PC-3 (cell line): ENCODE data around the gene TLE3. TPM values are rescaled to one million over a fixed set of nuclear protein-coding genes. Genes with fewer than 3 reads are reported as not detected.

ENCODE experiments used
- ATAC-seq: fragments of 200-7000 bp; cut with Tn5 transposase; 2 replicates; pipeline ENCODE4 v1.9.1; 2020; ENCODE audit warnings: mild to moderate bottlenecking, moderate library complexity
- BruUV-seq: library from RNA; stranded (reverse); fragments of 400-500 nt; replicated peaks from 2 replicates; lab custom pipeline; 2021; lab: Mats Ljungman, UMichigan
- CTCF ChIA-PET: fragments of 300-600 bp; sonication (Branson Sonifier 250); formaldehyde crosslinking; loops from one replicate; lab custom pipeline; 2022; ENCODE audit warnings: antibody characterized with exemption; lab: Charles Lee
- POLR2A ChIA-PET: fragments of 300-600 bp; sonication (Branson Sonifier 250); formaldehyde crosslinking; loops from one replicate; lab custom pipeline; 2022; ENCODE audit warnings: antibody characterized with exemption; ENCODE audit not compliant: unreplicated experiment; lab: Charles Lee
- DNase-seq: peaks from one replicate; pipeline ENCODE4 v3.0.0-alpha.2; 2015
- H2AFZ ChIP-seq: fragments of 300-600 bp; sonication (generic); 2 replicates; pipeline ENCODE4 v1.6.0; 2016; ENCODE audit warnings: antibody characterized with exemption, low read length
- H3F3A ChIP-seq: fragments of 300-600 bp; sonication (generic); one replicate; pipeline ENCODE4 v1.6.0; 2017; ENCODE audit warnings: antibody characterized with exemption, low read length, control low read depth, mild to moderate bottlenecking; ENCODE audit not compliant: unreplicated experiment
- H3K27ac ChIP-seq: fragments of 300-600 bp; sonication (generic); 2 replicates; pipeline ENCODE4 v1.5.1; 2016; ENCODE audit warnings: mild to moderate bottlenecking, low read length
- H3K27me3 ChIP-seq: fragments of 300-600 bp; sonication (generic); 2 replicates; pipeline ENCODE4 v1.6.1; 2016; ENCODE audit warnings: low read length, mixed read lengths
- H3K36me3 ChIP-seq: fragments of 300-600 bp; sonication (generic); 2 replicates; pipeline ENCODE4 v1.6.1; 2016; ENCODE audit warnings: low read depth, mixed run types, low read length, mixed read lengths
- H3K4me1 ChIP-seq: fragments of 300-600 bp; sonication (generic); 2 replicates; pipeline ENCODE4 v1.5.1; 2016; ENCODE audit warnings: low read length; ENCODE audit not compliant: insufficient read depth
- H3K4me2 ChIP-seq: fragments of 300-600 bp; sonication (generic); 2 replicates; pipeline ENCODE4 v1.6.0; 2016; ENCODE audit warnings: low read length
- H3K4me3 ChIP-seq: fragments of 300-600 bp; sonication (generic); 2 replicates; pipeline ENCODE4 v1.5.1; 2016; ENCODE audit warnings: mild to moderate bottlenecking, low read length, mixed read lengths
- H3K79me2 ChIP-seq: fragments of 300-600 bp; sonication (generic); 2 replicates; pipeline ENCODE4 v1.6.1; 2017; ENCODE audit warnings: low read length, mixed read lengths
- H3K9ac ChIP-seq: fragments of 300-600 bp; sonication (generic); 2 replicates; pipeline ENCODE4 v1.6.0; 2016; ENCODE audit warnings: mild to moderate bottlenecking, low read length
- H3K9me2 ChIP-seq: fragments of 300-600 bp; sonication (generic); replicated peaks from 2 replicates; pipeline ENCODE4 v1.6.1; 2016; ENCODE audit warnings: mixed run types, low read length, mixed read lengths
- H3K9me3 ChIP-seq: fragments of 300-600 bp; sonication (generic); 2 replicates; pipeline ENCODE4 v1.6.1; 2016; ENCODE audit warnings: low read length, mixed read lengths
- H4K20me1 ChIP-seq: fragments of 300-600 bp; sonication (generic); 2 replicates; pipeline ENCODE4 v1.6.1; 2016; ENCODE audit warnings: low read length, mixed read lengths
- CTCF ChIP-seq: fragments of 300-600 bp; sonication (generic); conservative IDR thresholded peaks from 2 replicates; pipeline ENCODE4 v1.5.1; 2017; ENCODE audit warnings: antibody characterized with exemption, low read depth, mild to moderate bottlenecking, low read length
- EZH2 ChIP-seq: fragments of 300-600 bp; sonication (generic); IDR thresholded peaks from one replicate; pipeline ENCODE4 v1.6.1; 2017; ENCODE audit warnings: antibody characterized with exemption, mild to moderate bottlenecking, low read length; ENCODE audit not compliant: unreplicated experiment
- EZH2phosphoT487 ChIP-seq: fragments of 300-600 bp; sonication (generic); IDR thresholded peaks from 2 replicates; pipeline ENCODE4 v1.6.1; 2018; ENCODE audit warnings: mild to moderate bottlenecking, antibody characterized with exemption, low read length, borderline replicate concordance
- intact Hi-C: fragments of 100-400 bp; cut with micrococcal nuclease; formaldehyde crosslinking; loops from 2 replicates; pipeline ENCODE4 v1.9.0; 2023
- total RNA-seq: library from RNA; depleted of rRNA; stranded (reverse); fragments of >200 nt; gene quantifications from 2 replicates; pipeline ENCODE4 v1.2.3, GENCODE V29; 2014

The TLE3 gene
- total RNA-seq, 1 experiment from 2014 or later, result 72.5 TPM

- Histone ChIP-seq H3K9ac (no peak overlapping the region), H3K27ac (no peak overlapping the region), H3K9me2 (no peaks in the 10 kb centered on the region), H4K20me1 (no peaks in the 10 kb centered on the region), H3K36me3 (no peaks in the 10 kb centered on the region), H3K4me1 (no peaks in the 10 kb centered on the region), H3F3A (no peaks in the 10 kb centered on the region), H2AFZ (no peak overlapping the region), H3K4me3 (no peak overlapping the region), H3K4me2 (no peak overlapping the region), H3K27me3 (no peaks in the 10 kb centered on the region), H3K9me3 (no peaks in the 10 kb centered on the region), H3K79me2 (no peaks in the 10 kb centered on the region)
- ChIA-PET CTCF (no interaction called here), POLR2A (no interaction called here)
- BruUV-seq, result no TSS peak
- ATAC-seq (no peak), DNase-seq (no peak)
- intact Hi-C loops, result no loop called here
- TF ChIP-seq EZH2 (no peak), EZH2phosphoT487 (no peak), CTCF (no peak)
Measured at GRCh38 chr15:70035051-70035718, 62.5 kb downstream of the TLE3 start.

- no peak overlapping the region for H3K4me3 ChIP-seq
- TF ChIP-seq EZH2phosphoT487 (no peak), CTCF (no peak), EZH2 (no peak)
- H4K20me1 ChIP-seq, result no peaks in the 10 kb centered on the region
- no peak overlapping the region for H3K27ac ChIP-seq
- no peaks in the 10 kb centered on the region for H3K36me3 ChIP-seq
- no peaks in the 10 kb centered on the region for H3K79me2 ChIP-seq
- POLR2A ChIA-PET, result no interaction called here
- H3K27me3 ChIP-seq, result no peaks in the 10 kb centered on the region
- no peak for ATAC-seq
- no TSS peak for BruUV-seq
- no peaks in the 10 kb centered on the region for H3K4me1 ChIP-seq
- no peak overlapping the region for H3K9ac ChIP-seq
- H3K9me2 ChIP-seq, result no peaks in the 10 kb centered on the region
- CTCF ChIA-PET, result no interaction called here
- no peak for DNase-seq
- H3K4me2 ChIP-seq, result no peak overlapping the region
- intact Hi-C loops, result no loop called here
- no peak overlapping the region for H2AFZ ChIP-seq
- H3F3A ChIP-seq, result no peaks in the 10 kb centered on the region
- H3K9me3 ChIP-seq, result no peaks in the 10 kb centered on the region
Measured at GRCh38 chr15:70034596-70034995, 63.1 kb downstream of the TLE3 start.

- no peaks in the 10 kb centered on the region for H3K79me2 ChIP-seq
- H3K4me1 ChIP-seq, result no peaks in the 10 kb centered on the region
- H3K4me3 ChIP-seq, result no peak overlapping the region
- intact Hi-C loops, result no loop called here
- no peaks in the 10 kb centered on the region for H3K36me3 ChIP-seq
- H3K4me2 ChIP-seq, result no peak overlapping the region
- H3K27me3 ChIP-seq, result no peaks in the 10 kb centered on the region
- TF ChIP-seq CTCF (no peak), EZH2phosphoT487 (no peak), EZH2 (no peak)
- H3K9me2 ChIP-seq, result no peaks in the 10 kb centered on the region
- no peaks in the 10 kb centered on the region for H3K9me3 ChIP-seq
- no peak for ATAC-seq
- DNase-seq, result no peak
- no peak overlapping the region for H3K9ac ChIP-seq
- POLR2A ChIA-PET, result no interaction called here
- no peak overlapping the region for H2AFZ ChIP-seq
- H3K27ac ChIP-seq, result no peak overlapping the region
- H4K20me1 ChIP-seq, result no peaks in the 10 kb centered on the region
- H3F3A ChIP-seq, result no peaks in the 10 kb centered on the region
- CTCF ChIA-PET, result no interaction called here
- BruUV-seq, result no TSS peak
Measured at GRCh38 chr15:70034141-70034540, 63.6 kb downstream of the TLE3 start.
